Ovary (tissue), 9 donors: ENCODE measurements around the gene UGCG. TPM values are rescaled to one million over a fixed set of nuclear protein-coding genes. Genes with fewer than 3 reads are reported as not detected.

Experiments used
- DNase-seq, 5 donors: peaks; one replicate each; pipeline ENCODE4 v3.0.0-alpha.2; 2019 to 2020
- H3K27ac ChIP-seq, 2 donors: fragments of 200-600 bp; one replicate each; pipeline versions ENCODE4 v1.5.1 to v1.8.0; 2019 to 2022
- H3K27me3 ChIP-seq: fragments of 200-600 bp; one replicate; pipeline ENCODE4 v1.8.0; 2022
- H3K36me3 ChIP-seq: fragments of 200-600 bp; sonication (generic); one replicate; pipeline ENCODE4 v1.5.1; 2019
- H3K4me1 ChIP-seq: one replicate; pipeline ENCODE4 v1.8.1; 2013; ENCODE audit warnings: mild to moderate bottlenecking, moderate library complexity; ENCODE audit not compliant: insufficient read depth
- H3K4me3 ChIP-seq: fragments of 200-600 bp; sonication (generic); one replicate; pipeline ENCODE4 v1.5.1; 2017
- H3K9me3 ChIP-seq, 2 donors: fragments of 200-600 bp in 1 of 2; sonication (generic) in 1 of 2; one replicate each; pipeline versions ENCODE4 v1.5.1 to v1.8.1; 2013 to 2019; ENCODE audit warnings: mild to moderate bottlenecking in 1 of 2, moderate library complexity in 1 of 2
- EP300 ChIP-seq: sonication (generic); formaldehyde crosslinking; IDR thresholded peaks from one replicate; pipeline ENCODE4 v1.6.1; 2017; ENCODE audit warnings: antibody characterized with exemption
- POLR2A ChIP-seq: fragments of 450-650 bp; IDR thresholded peaks from one replicate; pipeline ENCODE4 v1.6.1; 2017; ENCODE audit warnings: antibody characterized with exemption, mild to moderate bottlenecking, moderate library complexity
- WGBS, 3 donors: extraction: QIAGEN DNeasy Blood & Tissue Kit in 1 of 3; methylation state at CpG; one replicate each; pipeline versions ENCODE4 v1.1.5 to v1.1.7; 2013 to 2017; 5-methylcytosine and 5-hydroxymethylcytosine counted together
- intact Hi-C, 4 donors: fragments of 100-400 bp; cut with DNase I; formaldehyde crosslinking; loops; one replicate each; pipeline versions ENCODE4 v1.11.0 to v1.15.1; 2022 to 2023
- polyA plus RNA-seq, 2 donors: library from polyadenylated mRNA; stranded (reverse); fragments of 200-250 nt in 1 of 2; fragments of 350-450 nt in 1 of 2; fragmentation: Illumina TruSeq in 1 of 2; extraction: RNeasy Lipid Tissue Mini Kit (QIAGEN cat#74804) in 1 of 2; gene quantifications; one replicate each; pipeline ENCODE4 v1.2.3, GENCODE V29; 2013 to 2014
- total RNA-seq, 7 donors: library from RNA; depleted of rRNA in 2 of 7; stranded (reverse); fragments of >200 nt in 2 of 7; fragmentation: NEBNext Ultra II Directional in 3 of 7; extraction: Animal tissue kit (Norgen Biotek cat#: 25700) in 3 of 7; gene quantifications; one replicate each; pipeline versions ENCODE4 v1.1.0 to v1.2.4, GENCODE V29; 2016 to 2023
- TF ChIP-seq, protein P1 (sequence below), 3 donors: fragments of 450-650 bp in 2 of 3; fragments of 200-600 bp in 1 of 3; IDR thresholded peaks; one replicate each; pipeline versions ENCODE4 v1.5.1 to v1.8.0; 2016 to 2022; ENCODE audit warnings: antibody characterized with exemption in 3 of 3, mild to moderate bottlenecking in 1 of 3
- donor health status: DM: no; HTN: no; CAD: no; lungs with moderate emphysema.
- donor health status: DM: no; HTN: no; CAD: no.
- donor health status: Bipolar disorder and iron deficiency.
- donor health status: DM: yes; HTN: yes; CAD: no.
- donor health status: DM: no; HTN: no; CAD: no.
- donor health status: DM: yes; HTN: yes; CAD: no.

Gene UGCG
- total and polyA plus RNA-seq, 9 donors, result 13.1 to 74.1 (median 19.8) TPM

- TF ChIP-seq POLR2A, result no peak
- TF ChIP-seq, protein P1, sequence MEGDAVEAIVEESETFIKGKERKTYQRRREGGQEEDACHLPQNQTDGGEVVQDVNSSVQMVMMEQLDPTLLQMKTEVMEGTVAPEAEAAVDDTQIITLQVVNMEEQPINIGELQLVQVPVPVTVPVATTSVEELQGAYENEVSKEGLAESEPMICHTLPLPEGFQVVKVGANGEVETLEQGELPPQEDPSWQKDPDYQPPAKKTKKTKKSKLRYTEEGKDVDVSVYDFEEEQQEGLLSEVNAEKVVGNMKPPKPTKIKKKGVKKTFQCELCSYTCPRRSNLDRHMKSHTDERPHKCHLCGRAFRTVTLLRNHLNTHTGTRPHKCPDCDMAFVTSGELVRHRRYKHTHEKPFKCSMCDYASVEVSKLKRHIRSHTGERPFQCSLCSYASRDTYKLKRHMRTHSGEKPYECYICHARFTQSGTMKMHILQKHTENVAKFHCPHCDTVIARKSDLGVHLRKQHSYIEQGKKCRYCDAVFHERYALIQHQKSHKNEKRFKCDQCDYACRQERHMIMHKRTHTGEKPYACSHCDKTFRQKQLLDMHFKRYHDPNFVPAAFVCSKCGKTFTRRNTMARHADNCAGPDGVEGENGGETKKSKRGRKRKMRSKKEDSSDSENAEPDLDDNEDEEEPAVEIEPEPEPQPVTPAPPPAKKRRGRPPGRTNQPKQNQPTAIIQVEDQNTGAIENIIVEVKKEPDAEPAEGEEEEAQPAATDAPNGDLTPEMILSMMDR (IDR thresholded peaks at IDR 0.05), result no peak
- TF ChIP-seq EP300, result no peak
- Histone ChIP-seq H3K36me3 (no peaks in the 10 kb centered on the region), H3K27ac (no peak overlapping the region), H3K4me3 (no peak overlapping the region), H3K27me3 (no peaks in the 10 kb centered on the region), H3K9me3 (no peaks in the 10 kb centered on the region), H3K4me1 (no peaks in the 10 kb centered on the region)
- DNase-seq, result no peak
- 72 to 82% (median 76%) methylated on average over 8 of the region's 8 CpGs for whole genome bisulfite sequencing, 3 donors
- intact Hi-C loops, result no loop called here
Measured at GRCh38 chr9:111969622-111970021, 73.0 kb downstream of the UGCG start.

- Histone ChIP-seq H3K9me3 (no peaks in the 10 kb centered on the region), H3K4me1 (no peaks in the 10 kb centered on the region), H3K4me3 (no peak overlapping the region), H3K27ac (no peak overlapping the region), H3K27me3 (no peaks in the 10 kb centered on the region), H3K36me3 (no peaks in the 10 kb centered on the region)
- whole genome bisulfite sequencing, 3 donors, result 92 to 98% (median 94%) methylated on average over 2 of the region's 2 CpGs
- intact Hi-C loops, result no loop called here
- DNase-seq, result no peak
- no peak for TF ChIP-seq POLR2A
- no peak for TF ChIP-seq EP300
Measured at GRCh38 chr9:111970827-111971226, 74.2 kb downstream of the UGCG start.

DNA sequence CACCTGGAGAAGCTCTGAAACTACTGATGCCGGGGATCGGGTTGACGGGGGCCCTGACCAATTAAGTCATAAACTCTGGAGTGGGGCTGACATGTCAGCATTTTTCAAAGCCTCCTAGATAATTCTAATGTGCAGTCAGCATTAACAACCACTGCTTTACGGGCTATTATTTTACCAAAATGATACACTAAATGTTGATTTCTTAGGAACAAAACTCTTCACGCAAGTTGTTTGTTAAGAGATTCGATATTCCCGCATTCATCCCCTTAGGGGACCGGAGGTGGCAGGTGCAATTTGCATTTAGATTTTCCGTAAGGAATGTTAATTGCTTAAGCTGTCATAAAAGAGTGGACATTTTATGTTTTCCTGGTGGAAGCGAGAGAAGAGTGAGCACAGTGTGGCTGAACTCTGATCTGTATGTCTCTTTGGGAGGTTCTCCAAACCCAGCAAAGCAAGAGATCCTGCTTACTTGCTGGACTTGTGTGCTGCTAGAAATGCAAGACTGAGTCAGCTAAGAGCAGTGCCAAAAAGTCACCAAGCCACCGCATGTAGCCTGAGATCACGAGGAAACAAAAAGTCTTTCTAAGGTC is 77.6 kb downstream of the UGCG start:
- WGBS, 3 donors, result 70 to 71% (median 71%) methylated on average over 12 of the region's 12 CpGs
- no peak for TF ChIP-seq EP300
- no peak for TF ChIP-seq POLR2A
- TF ChIP-seq, protein P1 (IDR thresholded peaks at IDR 0.05), result no peak
- Histone ChIP-seq H3K9me3 (no peaks in the 10 kb centered on the region), H3K4me1 (no peaks in the 10 kb centered on the region), H3K27ac (no peak overlapping the region), H3K36me3 (no peaks in the 10 kb centered on the region), H3K4me3 (no peak overlapping the region), H3K27me3 (no peaks in the 10 kb centered on the region)
- intact Hi-C loops, result no loop called here
- DNase-seq, result no peak

GRCh38 chr9:111975709-111976108 is 79.1 kb downstream of the UGCG start:
- Histone ChIP-seq H3K4me1 (no peaks in the 10 kb centered on the region), H3K4me3 (no peak overlapping the region), H3K27me3 (no peaks in the 10 kb centered on the region), H3K27ac (no peak overlapping the region), H3K36me3 (no peaks in the 10 kb centered on the region), H3K9me3 (no peaks in the 10 kb centered on the region)
- TF ChIP-seq EP300, result no peak
- TF ChIP-seq, protein P1 (IDR thresholded peaks at IDR 0.05), result no peak
- no peak for TF ChIP-seq POLR2A
- DNase-seq, result no peak
- intact Hi-C loops, result no loop called here
- 69 to 81% (median 74%) methylated on average over 5 of the region's 5 CpGs for WGBS, 3 donors

GRCh38 chr9:111978616-111979015 is 82.0 kb downstream of the UGCG start:
- intact Hi-C loops, result no loop called here
- WGBS, 3 donors, result 57 to 81% (median 57%) methylated on average over 4 of the region's 4 CpGs
- no peak for DNase-seq

More at GRCh38 chr9:111978616-111979015, 82.0 kb downstream of the UGCG start:
- H3K4me3 ChIP-seq, result no peak overlapping the region
- TF ChIP-seq, protein P1 (IDR thresholded peaks at IDR 0.05), result no peak
- no peak for TF ChIP-seq EP300
- TF ChIP-seq POLR2A, result no peak
- no peak overlapping the region for H3K27ac ChIP-seq
- no peaks in the 10 kb centered on the region for H3K4me1 ChIP-seq
- H3K9me3 ChIP-seq, result no peaks in the 10 kb centered on the region
- H3K27me3 ChIP-seq, result no peaks in the 10 kb centered on the region
- H3K36me3 ChIP-seq, result no peaks in the 10 kb centered on the region
